HepG2 (cell line): ENCODE measurements around the gene KCNJ6.

ENCODE experiments used
- HNRNPLL ChIP-seq: fragments of 200-400 bp; formaldehyde crosslinking; IDR thresholded peaks from 2 replicates; pipeline ENCODE4 v1.6.1; 2017; ENCODE audit warnings: mild to moderate bottlenecking, low read depth, low read length; ENCODE audit not compliant: poor library complexity, severe bottlenecking
- NR3C1 ChIP-seq: sonication (generic); formaldehyde crosslinking; IDR thresholded peaks from 2 replicates; pipeline ENCODE4 v1.4.0; 2020; ENCODE audit warnings: missing genetic modification reagents
- PAX8 ChIP-seq: sonication (generic); formaldehyde crosslinking; IDR thresholded peaks from 2 replicates; pipeline ENCODE4 v1.8.0; 2022; ENCODE audit warnings: mild to moderate bottlenecking, missing genetic modification reagents, borderline replicate concordance
- SMAD1 ChIP-seq: sonication (generic); formaldehyde crosslinking; IDR thresholded peaks from 2 replicates; pipeline ENCODE4 v1.4.0; 2020; ENCODE audit warnings: missing genetic modification reagents, low read depth, mild to moderate bottlenecking, borderline replicate concordance
- SP5 ChIP-seq: IDR thresholded peaks from 2 replicates; pipeline ENCODE4 v1.6.1; 2016; ENCODE audit warnings: low read depth, borderline replicate concordance
- TCF7L2 ChIP-seq: IDR thresholded peaks from 2 replicates; pipeline ENCODE4 v1.6.1; 2011; ENCODE audit warnings: mild to moderate bottlenecking, low read depth, low read length, moderate library complexity
- ZNF746 ChIP-seq: sonication (generic); formaldehyde crosslinking; IDR thresholded peaks from 2 replicates; pipeline ENCODE4 v1.8.0; 2022; ENCODE audit warnings: mild to moderate bottlenecking, missing genetic modification reagents

GRCh38 chr21:37909936-37910335 lies 6.3 kb downstream of the KCNJ6 start:
- TF ChIP-seq TCF7L2 (no peak), NR3C1 (no peak), SP5 (CRISPR knock-in tag) (no peak), HNRNPLL (no peak), PAX8 (CRISPR knock-in tag) (no peak), ZNF746 (no peak), SMAD1 (CRISPR knock-in tag) (no peak)
